HEK293 (cell line): ENCODE data around the gene RAD51AP1.

Experiments used
- BCL6B ChIP-seq: fragments of 450-650 bp; formaldehyde crosslinking; IDR thresholded peaks from 2 replicates; pipeline ENCODE4 v1.5.1; 2017; ENCODE audit warnings: missing biosample characterization, missing genetic modification characterization
- KLF1 ChIP-seq: fragments of 450-650 bp; formaldehyde crosslinking; IDR thresholded peaks from 2 replicates; pipeline ENCODE4 v1.5.1; 2016; ENCODE audit warnings: missing biosample characterization, missing genetic modification characterization
- KLF9 ChIP-seq: fragments of 450-650 bp; formaldehyde crosslinking; IDR thresholded peaks from 2 replicates; pipeline ENCODE4 v1.5.1; 2016; ENCODE audit warnings: missing biosample characterization, missing genetic modification characterization, low read depth
- MEIS1 ChIP-seq: sonication (generic); formaldehyde crosslinking; IDR thresholded peaks from 2 replicates; pipeline ENCODE4 v1.8.1; 2022; ENCODE audit warnings: missing genetic modification reagents, mild to moderate bottlenecking, borderline replicate concordance
- PRDM1 ChIP-seq: fragments of 450-650 bp; formaldehyde crosslinking; IDR thresholded peaks from 2 replicates; pipeline ENCODE4; 2016; ENCODE audit warnings: missing biosample characterization, missing genetic modification characterization
- PRDM4 ChIP-seq: fragments of 450-650 bp; formaldehyde crosslinking; IDR thresholded peaks from 2 replicates; pipeline ENCODE4 v1.5.1; 2017; ENCODE audit warnings: missing biosample characterization, missing genetic modification characterization
- TRIM28 ChIP-seq: IDR thresholded peaks from 2 replicates; pipeline ENCODE4 v1.6.1; 2011; ENCODE audit warnings: low read length, control low read depth, borderline replicate concordance
- YY1 ChIP-seq: fragments of 450-650 bp; formaldehyde crosslinking; IDR thresholded peaks from 2 replicates; pipeline ENCODE4 v1.5.1; 2018; ENCODE audit warnings: missing biosample characterization, missing genetic modification characterization
- ZBTB10 ChIP-seq: fragments of 450-650 bp; formaldehyde crosslinking; IDR thresholded peaks from 2 replicates; pipeline ENCODE4 v1.5.1; 2016; ENCODE audit warnings: missing biosample characterization, missing genetic modification characterization
- ZBTB49 ChIP-seq: fragments of 450-650 bp; formaldehyde crosslinking; IDR thresholded peaks from 2 replicates; pipeline ENCODE4 v1.5.1; 2016; ENCODE audit warnings: missing biosample characterization, missing genetic modification characterization, low read depth
- ZNF138 ChIP-seq: fragments of 450-650 bp; formaldehyde crosslinking; IDR thresholded peaks from 2 replicates; pipeline ENCODE4 v1.5.1; 2016; ENCODE audit warnings: missing biosample characterization, missing genetic modification characterization, borderline replicate concordance
- ZNF140 ChIP-seq: fragments of 450-650 bp; formaldehyde crosslinking; IDR thresholded peaks from 2 replicates; pipeline ENCODE4 v1.5.1; 2016; ENCODE audit warnings: missing biosample characterization, missing genetic modification characterization
- ZNF157 ChIP-seq: fragments of 450-650 bp; formaldehyde crosslinking; IDR thresholded peaks from 2 replicates; pipeline ENCODE4 v1.5.1; 2016; ENCODE audit warnings: missing biosample characterization, missing genetic modification characterization
- ZNF239 ChIP-seq: fragments of 450-650 bp; formaldehyde crosslinking; IDR thresholded peaks from 2 replicates; pipeline ENCODE4 v1.5.1; 2016; ENCODE audit warnings: missing biosample characterization, missing genetic modification characterization
- ZNF266 ChIP-seq: fragments of 450-650 bp; formaldehyde crosslinking; IDR thresholded peaks from 2 replicates; pipeline ENCODE4 v1.5.1; 2016; ENCODE audit warnings: missing biosample characterization, missing genetic modification characterization, low read depth
- ZNF404 ChIP-seq: fragments of 450-650 bp; formaldehyde crosslinking; IDR thresholded peaks from 2 replicates; pipeline ENCODE4 v1.5.1; 2017; ENCODE audit warnings: missing biosample characterization, missing genetic modification characterization
- ZNF433 ChIP-seq: fragments of 450-650 bp; formaldehyde crosslinking; IDR thresholded peaks from 2 replicates; pipeline ENCODE4 v1.5.1; 2016; ENCODE audit warnings: missing biosample characterization, missing genetic modification characterization, low read depth
- ZNF518A ChIP-seq: fragments of 450-650 bp; formaldehyde crosslinking; conservative IDR thresholded peaks from 2 replicates; pipeline ENCODE4 v1.5.1; 2016; ENCODE audit warnings: low read depth, missing biosample characterization, missing genetic modification characterization
- ZNF561 ChIP-seq: fragments of 450-650 bp; IDR thresholded peaks from 2 replicates; pipeline ENCODE4 v1.5.1; 2018; ENCODE audit warnings: missing biosample characterization, missing genetic modification characterization, borderline replicate concordance
- ZNF580 ChIP-seq: fragments of 450-650 bp; formaldehyde crosslinking; IDR thresholded peaks from 2 replicates; pipeline ENCODE4 v1.5.1; 2016; ENCODE audit warnings: missing biosample characterization, missing genetic modification characterization
- ZNF654 ChIP-seq: fragments of 450-650 bp; formaldehyde crosslinking; IDR thresholded peaks from 2 replicates; pipeline ENCODE4 v1.5.1; 2016; ENCODE audit warnings: low read depth, missing biosample characterization, missing genetic modification characterization
- ZNF76 ChIP-seq: fragments of 450-650 bp; formaldehyde crosslinking; IDR thresholded peaks from 2 replicates; pipeline ENCODE4; 2016; ENCODE audit warnings: low read depth, missing biosample characterization, missing genetic modification characterization, borderline replicate concordance
- ZNF768 ChIP-seq: fragments of 450-650 bp; formaldehyde crosslinking; IDR thresholded peaks from 2 replicates; pipeline ENCODE4 v1.5.1; 2018; ENCODE audit warnings: missing biosample characterization, mild to moderate bottlenecking, missing genetic modification characterization
- ZSCAN18 ChIP-seq: fragments of 450-650 bp; formaldehyde crosslinking; IDR thresholded peaks from 2 replicates; pipeline ENCODE4 v1.5.1; 2016; ENCODE audit warnings: missing biosample characterization, missing genetic modification characterization

RAD51AP1 gene

GRCh38 chr12:4604684-4605193 is 66.0 kb downstream of the RAD51AP1 start (continued):
- TF ChIP-seq KLF1 (tag by site-specific recombination) (no peak), BCL6B (tag by site-specific recombination) (no peak), KLF9 (tag by site-specific recombination) (no peak), ZNF157 (tag by site-specific recombination) (no peak), ZNF518A (tag by site-specific recombination) (no peak), ZNF404 (tag by site-specific recombination) (no peak), ZNF140 (no peak), ZNF561 (tag by site-specific recombination) (peak; percentile 59; the same call in 1 of the 2 replicates), ZNF768 (no peak), ZNF580 (no peak; the same call in 1 of the 2 replicates), ZNF433 (no peak), ZBTB49 (tag by site-specific recombination) (no peak), TRIM28 (peak; percentile 91; the same call in 1 of the 2 replicates), MEIS1 (CRISPR knock-in tag) (no peak), PRDM4 (tag by site-specific recombination) (no peak), ZNF654 (tag by site-specific recombination) (no peak), YY1 (tag by site-specific recombination) (peak; percentile 74; the same call in 1 of the 2 replicates), ZNF266 (tag by site-specific recombination) (no peak), ZNF239 (tag by site-specific recombination) (no peak), ZBTB10 (tag by site-specific recombination) (peak; percentile 57; the same call in 1 of the 2 replicates), ZNF76 (tag by site-specific recombination) (no peak), ZNF138 (tag by site-specific recombination) (no peak), PRDM1 (tag by site-specific recombination) (peak; percentile 86), ZSCAN18 (tag by site-specific recombination) (no peak)
